IMR-90 (cell line): Measurements from ENCODE around the gene SIPA1L3. TPM values are rescaled to one million over a fixed set of nuclear protein-coding genes. Genes with fewer than 3 reads are reported as not detected.

Experiments
- ATAC-seq: fragments of 200-7000 bp; cut with Tn5 transposase; 2 replicates; pipeline ENCODE4 v1.9.1; 2020; ENCODE audit warnings: low read depth, mild to moderate bottlenecking, moderate library complexity
- BruUV-seq: library from RNA; stranded (reverse); fragments of 400-500 nt; replicated peaks from 2 replicates; lab custom pipeline; 2021; lab: Mats Ljungman, UMichigan
- CTCF ChIA-PET: fragments of 300-600 bp; formaldehyde crosslinking; extraction: SDS; loops from one replicate; lab custom pipeline; 2021; ENCODE audit warnings: antibody characterized with exemption; lab: Yijun Ruan, JAX
- POLR2A ChIA-PET: fragments of 300-600 bp; sonication (Branson Sonifier 250); formaldehyde crosslinking; loops from one replicate; lab custom pipeline; 2022; ENCODE audit warnings: antibody characterized with exemption; ENCODE audit not compliant: unreplicated experiment; lab: Charles Lee
- DNase-seq: peaks from one replicate; pipeline ENCODE4 v3.0.0; 2013
- H2AFZ ChIP-seq: replicated peaks from 2 replicates; pipeline ENCODE3; 2013; ENCODE audit warnings: low read length, mild to moderate bottlenecking; ENCODE audit not compliant: poor library complexity
- H2AK5ac ChIP-seq: 2 replicates; pipeline ENCODE4 v1.6.1; 2013; ENCODE audit warnings: low read depth, low read length, inconsistent platforms
- H2AK9ac ChIP-seq: replicated peaks from 2 replicates; pipeline ENCODE3; 2013; ENCODE audit warnings: mild to moderate bottlenecking, low read depth, low read length, moderate library complexity; ENCODE audit not compliant: poor library complexity
- H2BK120ac ChIP-seq: 2 replicates; pipeline ENCODE4 v1.6.1; 2013; ENCODE audit warnings: low read depth, low read length, inconsistent platforms
- H2BK15ac ChIP-seq: 3 replicates; pipeline ENCODE4 v1.6.1; 2013; ENCODE audit warnings: low read depth, low read length, inconsistent platforms
- H2BK20ac ChIP-seq: 2 replicates; pipeline ENCODE4 v1.6.1; 2013; ENCODE audit warnings: low read depth, mild to moderate bottlenecking, inconsistent platforms, low read length, moderate library complexity
- H2BK5ac ChIP-seq: 2 replicates; pipeline ENCODE4 v1.6.1; 2013; ENCODE audit warnings: mild to moderate bottlenecking, low read depth, low read length, inconsistent platforms; ENCODE audit not compliant: poor library complexity, severe bottlenecking
- H3K14ac ChIP-seq: replicated peaks from 2 replicates; pipeline ENCODE4 v1.6.1; 2013; ENCODE audit warnings: low read depth, low read length, inconsistent platforms
- H3K18ac ChIP-seq: 2 replicates; pipeline ENCODE4 v1.6.1; 2013; ENCODE audit warnings: low read depth, low read length, control low read depth
- H3K23ac ChIP-seq: 2 replicates; pipeline ENCODE4 v1.6.1; 2013; ENCODE audit warnings: low read depth, low read length, inconsistent platforms
- H3K27ac ChIP-seq: 2 replicates; pipeline ENCODE4 v1.5.1; 2013; ENCODE audit warnings: mild to moderate bottlenecking, control low read depth, low read length; ENCODE audit not compliant: insufficient read depth
- H3K27me3 ChIP-seq: 2 replicates; pipeline ENCODE4 v1.6.1; 2013; ENCODE audit warnings: low read length; ENCODE audit not compliant: control insufficient read depth, insufficient read depth
- H3K36me3 ChIP-seq: 2 replicates; pipeline ENCODE4 v1.6.1; 2013; ENCODE audit warnings: low read length, mixed read lengths; ENCODE audit not compliant: control insufficient read depth, insufficient read depth
- H3K4ac ChIP-seq: 2 replicates; pipeline ENCODE4 v1.6.1; 2013; ENCODE audit warnings: low read depth, low read length, inconsistent platforms
- H3K4me1 ChIP-seq: 2 replicates; pipeline ENCODE4 v1.6.1; 2013; ENCODE audit warnings: low read length, mixed read lengths; ENCODE audit not compliant: control insufficient read depth, insufficient read depth
- H3K4me2 ChIP-seq: 2 replicates; pipeline ENCODE4 v1.6.1; 2013; ENCODE audit warnings: low read depth, mild to moderate bottlenecking, control low read depth, low read length, moderate library complexity
- H3K4me3 ChIP-seq: 2 replicates; pipeline ENCODE4 v1.5.1; 2013; ENCODE audit warnings: low read depth, mild to moderate bottlenecking, control low read depth, low read length, moderate library complexity; ENCODE audit not compliant: insufficient read depth
- H3K56ac ChIP-seq: 2 replicates; pipeline ENCODE4 v1.6.1; 2013; ENCODE audit warnings: low read length, inconsistent platforms; ENCODE audit not compliant: insufficient read depth; ENCODE audit errors: extremely low read depth
- H3K79me1 ChIP-seq, 2 experiments: 2 replicates each; pipeline ENCODE4 v1.6.1; 2013; ENCODE audit warnings: low read length in 2 of 2, inconsistent platforms in 1 of 2, low read depth in 1 of 2
- H3K9ac ChIP-seq: 2 replicates; pipeline ENCODE4 v1.6.1; 2013; ENCODE audit warnings: low read depth, low read length, control low read depth
- H3K9me1 ChIP-seq: 2 replicates; pipeline ENCODE4 v1.6.1; 2013; ENCODE audit warnings: low read length, inconsistent platforms; ENCODE audit not compliant: insufficient read depth
- H3K9me3 ChIP-seq: 2 replicates; pipeline ENCODE4 v1.6.1; 2013; ENCODE audit warnings: low read length; ENCODE audit not compliant: control insufficient read depth, insufficient read depth
- H4K20me1 ChIP-seq: 2 replicates; pipeline ENCODE4 v1.6.1; 2013; ENCODE audit warnings: low read length, inconsistent platforms; ENCODE audit not compliant: insufficient read depth
- H4K5ac ChIP-seq: 2 replicates; pipeline ENCODE4 v1.6.1; 2013; ENCODE audit warnings: mild to moderate bottlenecking, low read depth, low read length, control low read depth
- H4K8ac ChIP-seq, 2 experiments: 2 replicates each; pipeline ENCODE4 v1.6.1; 2013; ENCODE audit warnings: low read depth in 2 of 2, low read length in 2 of 2, control low read depth in 1 of 2, inconsistent platforms in 1 of 2
- H4K91ac ChIP-seq: 2 replicates; pipeline ENCODE4 v1.6.1; 2013; ENCODE audit warnings: low read depth, low read length, inconsistent platforms; ENCODE audit not compliant: insufficient read depth
- BHLHE40 ChIP-seq: fragments of 150-350 bp; IDR thresholded peaks from 2 replicates; pipeline ENCODE4 v1.6.1; 2016; ENCODE audit warnings: mild to moderate bottlenecking, low read depth, low read length
- CEBPB ChIP-seq: IDR thresholded peaks from 2 replicates; pipeline ENCODE4 v1.6.1; 2012; ENCODE audit warnings: low read depth, low read length, improper control_type of control experiment
- CHD1 ChIP-seq: IDR thresholded peaks from 2 replicates; pipeline ENCODE4 v1.6.1; 2012; ENCODE audit warnings: low read depth, low read length, improper control_type of control experiment
- CTCF ChIP-seq: conservative IDR thresholded peaks from 2 replicates; pipeline ENCODE4 v1.5.1; 2012; ENCODE audit warnings: mild to moderate bottlenecking, low read depth, low read length, improper control_type of control experiment
- ELK1 ChIP-seq: fragments of 150-350 bp; IDR thresholded peaks from 2 replicates; pipeline ENCODE4 v1.6.1; 2016; ENCODE audit warnings: low read depth, mild to moderate bottlenecking, low read length, moderate library complexity, borderline replicate concordance
- FOS ChIP-seq: fragments of 150-350 bp; IDR thresholded peaks from 2 replicates; pipeline ENCODE4 v1.6.1; 2016; ENCODE audit warnings: low read depth, low read length
- MAFK ChIP-seq: IDR thresholded peaks from 2 replicates; pipeline ENCODE4 v1.6.1; 2012; ENCODE audit warnings: low read depth, low read length, improper control_type of control experiment
- MAZ ChIP-seq: IDR thresholded peaks from 2 replicates; pipeline ENCODE4 v1.6.1; 2012; ENCODE audit warnings: low read depth, mild to moderate bottlenecking, low read length, improper control_type of control experiment, moderate library complexity, borderline replicate concordance
- MXI1 ChIP-seq: IDR thresholded peaks from 2 replicates; pipeline ENCODE4 v1.6.1; 2012; ENCODE audit warnings: low read depth, mild to moderate bottlenecking, low read length, moderate library complexity, borderline replicate concordance
- NFE2L2 ChIP-seq: fragments of 150-350 bp; IDR thresholded peaks from 2 replicates; pipeline ENCODE4 v1.6.1; 2016; ENCODE audit warnings: low read depth, mild to moderate bottlenecking, low read length
- POLR2A ChIP-seq: IDR thresholded peaks from 2 replicates; pipeline ENCODE4 v1.6.1; 2012; ENCODE audit warnings: mild to moderate bottlenecking, low read depth, low read length
- RAD21 ChIP-seq: IDR thresholded peaks from 2 replicates; pipeline ENCODE4 v1.6.1; 2012; ENCODE audit warnings: low read length, improper control_type of control experiment
- RCOR1 ChIP-seq: IDR thresholded peaks from 2 replicates; pipeline ENCODE4 v1.6.1; 2012; ENCODE audit warnings: mild to moderate bottlenecking, low read length, improper control_type of control experiment; ENCODE audit not compliant: insufficient replicate concordance
- RFX5 ChIP-seq: IDR thresholded peaks from 2 replicates; pipeline ENCODE4 v1.8.0; 2012; ENCODE audit warnings: low read depth, mild to moderate bottlenecking, low read length, moderate library complexity
- SMC3 ChIP-seq: fragments of 150-350 bp; IDR thresholded peaks from 2 replicates; pipeline ENCODE4 v1.6.1; 2016; ENCODE audit warnings: low read depth, mild to moderate bottlenecking, antibody characterized with exemption, low read length, moderate library complexity
- WGBS, 2 experiments: methylation state at CpG; one replicate each; pipeline versions ENCODE4 v1.1.5 to v1.1.7; 2013; ENCODE audit warnings: missing lambda C conversion rate in 2 of 2; ENCODE audit not compliant: insufficient read length in 1 of 2; ENCODE audit errors: extremely low coverage in 2 of 2; 5-methylcytosine and 5-hydroxymethylcytosine counted together
- dilution Hi-C: fragments of 300-500 bp; cut with HindIII; formaldehyde crosslinking; loops from one replicate; pipeline ENCODE4 v1.14.3; 2018; ENCODE audit warnings: low sequenced_read_pairs; ENCODE audit not compliant: unreplicated experiment
- in situ Hi-C: fragments of 300-500 bp; cut with MboI; formaldehyde crosslinking; loops from 3 replicates; pipeline ENCODE4 v1.14.3; 2019; ENCODE audit warnings: low sequenced_read_pairs, inconsistent platforms, mixed read lengths
- intact Hi-C: fragments of 100-400 bp; cut with micrococcal nuclease; formaldehyde crosslinking; loops from 2 replicates; pipeline ENCODE4 v1.10.0; 2022
- polyA plus RNA-seq, 3 experiments: library from polyadenylated mRNA; depleted of rRNA; stranded (reverse); fragments of >200 nt; gene quantifications; 2 replicates each; pipeline ENCODE4 v1.2.3, GENCODE V29; 2012; ENCODE audit warnings: low replicate concordance in 1 of 3
- total RNA-seq: library from RNA; depleted of rRNA; stranded (reverse); fragments of >200 nt; gene quantifications from 2 replicates; pipeline ENCODE4 v1.2.3, GENCODE V29; 2012
- TF ChIP-seq, protein P1 (sequence below): fragments of 150-350 bp; IDR thresholded peaks from 2 replicates; pipeline ENCODE4 v1.6.1; 2017; ENCODE audit warnings: mild to moderate bottlenecking, antibody characterized with exemption, low read length, low read depth

Gene SIPA1L3
- total and polyA plus RNA-seq, 2 of the 4 experiments (the other 2 are of a cell fraction), result 4.1 to 9.4 TPM

DNA sequence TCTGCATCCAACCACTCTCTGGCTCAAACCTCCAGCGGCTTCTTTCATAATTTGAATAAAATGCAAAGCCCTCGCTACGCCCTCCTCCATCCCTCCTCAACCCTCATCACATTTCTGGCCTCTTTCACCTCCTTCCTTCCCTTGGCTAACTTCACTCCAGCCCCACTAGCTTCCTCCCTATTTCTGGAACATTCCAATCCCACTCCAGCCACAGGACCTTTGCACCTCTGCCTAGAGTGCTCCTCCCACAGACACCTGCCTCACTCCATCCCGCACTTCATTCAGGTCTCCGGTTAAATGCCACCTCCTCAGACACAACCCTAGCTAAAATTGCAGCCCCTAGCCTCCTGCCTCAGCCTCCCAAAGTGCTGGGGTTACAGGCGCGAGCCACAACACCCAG, 324.9 kb downstream of the SIPA1L3 start:
- Histone ChIP-seq H2AK5ac (no peak overlapping the region), H3K14ac (no peak overlapping the region), H3K27ac (no peak overlapping the region), H3K9me3 (no peaks in the 10 kb centered on the region), H4K8ac (no peak overlapping the region), H2BK120ac (no peak overlapping the region), H4K20me1 (no peaks in the 10 kb centered on the region), H2BK15ac (no peak overlapping the region), H3K36me3 (no peaks in the 10 kb centered on the region), H3K27me3 (peaks cover 5% of the 10 kb centered on the region; the same call in 1 of the 2 replicates), H2AK9ac (no peak overlapping the region), H4K5ac (no peak overlapping the region), H2BK20ac (no peak overlapping the region), H3K56ac (no peak overlapping the region), H3K4me1 (no peaks in the 10 kb centered on the region), H3K4me3 (no peak overlapping the region), H3K9ac (no peak overlapping the region), H3K23ac (no peak overlapping the region), H2BK5ac (no peak overlapping the region), H3K9me1 (no peaks in the 10 kb centered on the region), H3K79me1 (no peaks in the 10 kb centered on the region), H2AFZ (no peak overlapping the region), H4K91ac (no peak overlapping the region), H3K4me2 (no peak overlapping the region), H3K18ac (no peak overlapping the region), H3K4ac (no peak overlapping the region)
- dilution Hi-C loops, result no loop called here
- BruUV-seq, result no TSS peak
- 82 to 100% methylated on average over 2 to 3 of the region's 7 CpGs for WGBS, 2 experiments
- ChIA-PET CTCF (no interaction called here), POLR2A (no interaction called here)
- no peak for ATAC-seq
- intact Hi-C loops, result loop anchor here (5.0 to 10.0 kb wide), 3 partner anchors 155 to 403 kb away; partner anchors contain the start of genes GGN and SPRED3
- TF ChIP-seq ELK1 (no peak), MXI1 (no peak), MAZ (no peak), FOS (no peak), CTCF (no peak), CEBPB (no peak), SMC3 (no peak), BHLHE40 (no peak), CHD1 (no peak), RFX5 (no peak), MAFK (no peak), NFE2L2 (no peak), POLR2A (no peak), RAD21 (no peak), RCOR1 (no peak)
- TF ChIP-seq, protein P1, sequence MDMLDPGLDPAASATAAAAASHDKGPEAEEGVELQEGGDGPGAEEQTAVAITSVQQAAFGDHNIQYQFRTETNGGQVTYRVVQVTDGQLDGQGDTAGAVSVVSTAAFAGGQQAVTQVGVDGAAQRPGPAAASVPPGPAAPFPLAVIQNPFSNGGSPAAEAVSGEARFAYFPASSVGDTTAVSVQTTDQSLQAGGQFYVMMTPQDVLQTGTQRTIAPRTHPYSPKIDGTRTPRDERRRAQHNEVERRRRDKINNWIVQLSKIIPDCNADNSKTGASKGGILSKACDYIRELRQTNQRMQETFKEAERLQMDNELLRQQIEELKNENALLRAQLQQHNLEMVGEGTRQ, result no peak
- DNase-seq, result no peak
- in situ Hi-C loops, result loop anchor here (5.0 to 25.0 kb wide), 3 partner anchors 100 to 405 kb away; partner anchors contain the start of gene ACTN4
